Stomach (tissue), 9 donors: Measurements from ENCODE around the gene CHAF1A. TPM values are rescaled to one million over a fixed set of nuclear protein-coding genes. Genes with fewer than 3 reads are reported as not detected.

Experiments used
- DNase-seq, 2 donors: peaks; one replicate each; pipeline versions ENCODE4 v3.0.0 to v3.0.0-alpha.2; 2013 to 2019
- H3K27ac ChIP-seq, 5 donors: fragments of 200-600 bp in 4 of 5; sonication (generic) in 4 of 5; one replicate each; pipeline ENCODE4 v1.5.1; 2013 to 2019; ENCODE audit warnings: mild to moderate bottlenecking in 1 of 5, moderate library complexity in 1 of 5
- H3K27me3 ChIP-seq, 3 donors: fragments of 200-600 bp; sonication (generic); one replicate each; pipeline ENCODE4 v1.5.1; 2017 to 2019; ENCODE audit warnings: mixed run types in 1 of 3
- H3K36me3 ChIP-seq, 4 donors: fragments of 200-600 bp; sonication (generic); 1 replicate in 3 of 4; 2 replicates in 1 of 4; pipeline ENCODE4 v1.5.1; 2016 to 2019
- H3K4me1 ChIP-seq, 4 donors: fragments of 200-600 bp; sonication (generic); one replicate each; pipeline ENCODE4 v1.5.1; 2016 to 2019
- H3K4me3 ChIP-seq, 4 donors: fragments of 200-600 bp; sonication (generic) in 3 of 4; one replicate each; pipeline ENCODE4 v1.5.1; 2016 to 2019; ENCODE audit warnings: mild to moderate bottlenecking in 1 of 4
- H3K9me3 ChIP-seq, 4 donors: fragments of 200-600 bp; sonication (generic); one replicate each; pipeline ENCODE4 v1.5.1; 2016 to 2019
- CTCF ChIP-seq, 7 experiments: fragments of 450-650 bp in 4 of 7; fragments of 200-600 bp in 3 of 7; sonication (generic) in 3 of 7; IDR thresholded peaks; one replicate each; pipeline ENCODE4 v1.5.1; 2016 to 2019; ENCODE audit warnings: antibody characterized with exemption in 7 of 7, control low read depth in 2 of 7, mild to moderate bottlenecking in 1 of 7
- EP300 ChIP-seq: sonication (generic); formaldehyde crosslinking; IDR thresholded peaks from one replicate; pipeline ENCODE4 v1.6.1; 2017; ENCODE audit warnings: antibody characterized with exemption
- POLR2A ChIP-seq, 4 donors: fragments of 450-650 bp; IDR thresholded peaks; one replicate each; pipeline ENCODE4 v1.6.1; 2016; ENCODE audit warnings: antibody characterized with exemption in 4 of 4, control low read depth in 2 of 4, mild to moderate bottlenecking in 1 of 4, moderate library complexity in 1 of 4
- POLR2AphosphoS5 ChIP-seq, 3 donors: sonication (generic); formaldehyde crosslinking; IDR thresholded peaks; one replicate each; pipeline ENCODE4 v1.6.1; 2016; ENCODE audit warnings: antibody characterized with exemption in 3 of 3
- WGBS, 5 donors: extraction: QIAGEN DNeasy Blood & Tissue Kit in 3 of 5; methylation state at CpG; one replicate each; pipeline versions ENCODE4 v1.1.5 to v1.1.7; 2013 to 2018; 5-methylcytosine and 5-hydroxymethylcytosine counted together
- intact Hi-C: fragments of 100-400 bp; cut with DNase I; formaldehyde crosslinking; loops from one replicate; pipeline ENCODE4 v1.15.1; 2023; ENCODE audit warnings: low total_unique reads
- polyA plus RNA-seq, 3 donors: library from polyadenylated mRNA; stranded (reverse); fragments of 200-250 nt; gene quantifications; one replicate each; pipeline ENCODE4 v1.2.3, GENCODE V29; 2013
- total RNA-seq, 5 donors: library from RNA; depleted of rRNA; stranded (reverse); fragments of >200 nt; gene quantifications; one replicate each; pipeline versions ENCODE4 v1.1.0 to v1.2.3, GENCODE V29; 2014 to 2016
- donor health status: healthy with polysubstance abuse.
- donor health status: Bipolar disorder and iron deficiency.
- donor health status: healthy.

The CHAF1A gene
- total and polyA plus RNA-seq, 8 donors = 1.8 to 100 (median 6.5) TPM

- H3K9me3 ChIP-seq = no peaks in the 10 kb centered on the region
- DNase-seq = peak in 1 of 2 donors; percentile 80
- H3K27ac ChIP-seq = peak overlapping the region; percentile 41 to 93 (median 89)
- H3K4me1 ChIP-seq = peaks cover 16 to 37% (median 30%) of the 10 kb centered on the region in 4 donors
- peak overlapping the region; percentile 66 to 88 (median 80) for H3K4me3 ChIP-seq
- H3K27me3 ChIP-seq = no peaks in the 10 kb centered on the region
- 2 to 8% (median 4%) methylated on average over 9 of the region's 9 CpGs for WGBS, 5 donors
- peaks cover 28 to 37% (median 35%) of the 10 kb centered on the region in 4 donors for H3K36me3 ChIP-seq
- intact Hi-C loops = no loop called here
- TF ChIP-seq POLR2AphosphoS5 (IDR thresholded peaks at IDR 0.05) = no peak
- no peak for TF ChIP-seq CTCF (IDR thresholded peaks at IDR 0.05)
- no peak for TF ChIP-seq POLR2A (IDR thresholded peaks at IDR 0.05)
- no peak for TF ChIP-seq EP300
These were observed 54.0 kb downstream of the CHAF1A start for GRCh38 chr19:4456476-4456842.

- whole genome bisulfite sequencing, 5 donors = 1 to 6% (median 2%) methylated on average over 23 to 50 of the region's 53 CpGs
- intact Hi-C loops = no loop called here
- peak; percentile 41 to 86 for DNase-seq
These were observed 54.6 kb downstream of the CHAF1A start for GRCh38 chr19:4456843-4457653.

GRCh38 chr19:4457654-4458395 is 55.4 kb downstream of the CHAF1A start, which contains the start of gene UBXN6:
UBXN6 (minus strand) TSS chr19:4457794; CDS start chr19:4457697, 97 bp downstream.
- H3K27ac ChIP-seq = peak within 1 kb of the TSS; percentile 83 to 93 (median 89)
- peak within 1 kb of the TSS; percentile 66 to 88 (median 80) for H3K4me3 ChIP-seq
- 9 to 16% (median 10%) methylated on average over 38 to 52 of the region's 52 CpGs for WGBS, 5 donors
- DNase-seq = peak; percentile 98 to 99
- H3K27me3 ChIP-seq = no peaks in the 10 kb centered on the region
- H3K36me3 ChIP-seq = peaks cover 14 to 23% (median 21%) of the 10 kb centered on the region in 4 donors
- peak; percentile 44 to 87 (median 75) for TF ChIP-seq POLR2AphosphoS5 (IDR thresholded peaks at IDR 0.05)
- peak in 1 of 7 experiments; percentile 13 for TF ChIP-seq CTCF (IDR thresholded peaks at IDR 0.05)
- no peak for TF ChIP-seq POLR2A (IDR thresholded peaks at IDR 0.05)
- intact Hi-C loops = no loop called here
- peaks cover 16 to 37% (median 30%) of the 10 kb centered on the region in 4 donors for H3K4me1 ChIP-seq
- no peaks in the 10 kb centered on the region for H3K9me3 ChIP-seq

More at GRCh38 chr19:4456843-4457653, 54.6 kb downstream of the CHAF1A start:
- no peak for TF ChIP-seq CTCF (IDR thresholded peaks at IDR 0.05)
- no peak for TF ChIP-seq POLR2AphosphoS5 (IDR thresholded peaks at IDR 0.05)
- no peak for TF ChIP-seq EP300
- no peak for TF ChIP-seq POLR2A (IDR thresholded peaks at IDR 0.05)
- Histone ChIP-seq H3K9me3 (no peaks in the 10 kb centered on the region), H3K27me3 (no peaks in the 10 kb centered on the region), H3K27ac (peak overlapping the region; percentile 83 to 93 (median 89)), H3K4me1 (peaks cover 16 to 37% (median 30%) of the 10 kb centered on the region in 4 donors), H3K4me3 (peak overlapping the region; percentile 66 to 88 (median 80)), H3K36me3 (peaks cover 22 to 31% (median 29%) of the 10 kb centered on the region in 4 donors)

GRCh38 chr19:4464815-4465581 is 62.6 kb downstream of the CHAF1A start:
- Histone ChIP-seq H3K27ac (no peak overlapping the region), H3K4me1 (no peaks in the 10 kb centered on the region), H3K27me3 (no peaks in the 10 kb centered on the region), H3K4me3 (no peak overlapping the region), H3K36me3 (no peaks in the 10 kb centered on the region), H3K9me3 (no peaks in the 10 kb centered on the region)
- intact Hi-C loops = no loop called here
- TF ChIP-seq POLR2AphosphoS5 (IDR thresholded peaks at IDR 0.05) (no peak), CTCF (IDR thresholded peaks at IDR 0.05) (no peak), EP300 (no peak), POLR2A (IDR thresholded peaks at IDR 0.05) (no peak)
- no peak for DNase-seq
- 75 to 83% (median 76%) methylated on average over 8 of the region's 8 CpGs for WGBS, 5 donors
